ENCODE data around the gene AGPAT4. TPM values are rescaled to one million over a fixed set of nuclear protein-coding genes. Genes with fewer than 3 reads are reported as not detected.

AGPAT4 gene
- polyA plus RNA-seq, 3 donors: 6.4 to 15.8 (median 6.9) TPM

- no peak overlapping the region for H2AFZ ChIP-seq (ENCODE audit: insufficient read depth, low read depth, low read length, poor library complexity, severe bottlenecking)
- Mint-ChIP-seq H3K9me3 (peaks cover 0 to 3% (median 0%) of the 10 kb centered on the region in 7 donors), H3K4me1 (peaks cover 38% of the 10 kb centered on the region), H3K36me3 (peaks cover 81 to 90% of the 10 kb centered on the region in 2 donors), H3K27ac (peak overlapping the region in 6 of 7 donors; percentile 6 to 87 (median 57)), H3K4me3 (no peak overlapping the region), H3K27me3 (ENCODE audit: low read depth in 3 of 3) (peaks cover 0 to 1% (median 0%) of the 10 kb centered on the region in 3 donors)
- WGBS (ENCODE audit: insufficient coverage): no CpG with 5 or more reads among the region's 4 CpGs
- no peaks in the 10 kb centered on the region for H3K27me3 ChIP-seq (ENCODE audit: control insufficient read depth in 2 of 2, insufficient read depth in 2 of 2, low read length in 2 of 2)
- H3K79me2 ChIP-seq (ENCODE audit: insufficient read depth, low read length): no peaks in the 10 kb centered on the region
- H3K4me3 ChIP-seq (replicated peaks in 1 of 3; ENCODE audit: low read depth in 2 of 3, low read length in 3 of 3): no peak overlapping the region
- no peak overlapping the region for H3K4me2 ChIP-seq (replicated peaks; ENCODE audit: extremely low read depth, low read length, poor library complexity, severe bottlenecking)
- H3K9ac ChIP-seq (ENCODE audit: insufficient read depth, low read length, poor library complexity, severe bottlenecking): no peak overlapping the region
- intact Hi-C loops (cut with micrococcal nuclease): loop anchor here in 1 of 2 donors (10.0 kb wide), 1 partner anchor 164 kb away; the partner anchor contains the start of gene AGPAT4
- peaks cover 34 to 41% of the 10 kb centered on the region in 2 donors for H3K4me1 ChIP-seq (ENCODE audit: control insufficient read depth in 1 of 2, insufficient read depth in 2 of 2, low read length in 2 of 2)
- no peak for TF ChIP-seq CTCF (IDR thresholded peaks at IDR 0.05)
- peak; percentile 27 to 74 (median 33) for DNase-seq
- H3K27ac ChIP-seq (ENCODE audit: low read depth in 1 of 2, low read length in 2 of 2): peak overlapping the region in 1 of 2 donors; percentile 78
- H3K36me3 ChIP-seq (replicated peaks in 1 of 2; ENCODE audit: control insufficient read depth in 1 of 2, insufficient read depth in 2 of 2, low read length in 2 of 2): peaks cover 63 to 94% of the 10 kb centered on the region in 2 donors
- H3K9me3 ChIP-seq (replicated peaks in 1 of 2; ENCODE audit: control insufficient read depth in 1 of 2, insufficient read depth in 1 of 2, low read length in 2 of 2): no peaks in the 10 kb centered on the region
- H4K20me1 ChIP-seq (ENCODE audit: insufficient read depth, low read length): no peaks in the 10 kb centered on the region
Observed at GRCh38 chr6:161111261-161111660, 162.6 kb downstream of the AGPAT4 start.

- WGBS (ENCODE audit: insufficient coverage): 87% methylated on average over 7 of the region's 14 CpGs
- H2AFZ ChIP-seq (ENCODE audit: insufficient read depth, low read depth, low read length, poor library complexity, severe bottlenecking): no peak overlapping the region
- no peaks in the 10 kb centered on the region for H3K79me2 ChIP-seq (ENCODE audit: insufficient read depth, low read length)
- Mint-ChIP-seq H3K27ac (peak overlapping the region; percentile 39 to 96 (median 80)), H3K4me3 (no peak overlapping the region), H3K27me3 (ENCODE audit: low read depth in 3 of 3) (peaks cover 0 to 1% (median 0%) of the 10 kb centered on the region in 3 donors), H3K4me1 (peaks cover 35% of the 10 kb centered on the region), H3K9me3 (peaks cover 0 to 3% (median 0%) of the 10 kb centered on the region in 7 donors), H3K36me3 (peaks cover 80 to 89% of the 10 kb centered on the region in 2 donors)
- H3K4me2 ChIP-seq (replicated peaks; ENCODE audit: extremely low read depth, low read length, poor library complexity, severe bottlenecking): no peak overlapping the region
- peaks cover 62 to 94% of the 10 kb centered on the region in 2 donors for H3K36me3 ChIP-seq (replicated peaks in 1 of 2; ENCODE audit: control insufficient read depth in 1 of 2, insufficient read depth in 2 of 2, low read length in 2 of 2)
- H3K4me1 ChIP-seq (ENCODE audit: control insufficient read depth in 1 of 2, insufficient read depth in 2 of 2, low read length in 2 of 2): peaks cover 34 to 41% of the 10 kb centered on the region in 2 donors
- no peaks in the 10 kb centered on the region for H3K9me3 ChIP-seq (replicated peaks in 1 of 2; ENCODE audit: control insufficient read depth in 1 of 2, insufficient read depth in 1 of 2, low read length in 2 of 2)
- intact Hi-C loops (cut with micrococcal nuclease): loop anchor here in 1 of 2 donors (10.0 kb wide), 1 partner anchor 165 kb away; the partner anchor contains the start of gene AGPAT4
- no peaks in the 10 kb centered on the region for H4K20me1 ChIP-seq (ENCODE audit: insufficient read depth, low read length)
- no peak overlapping the region for H3K9ac ChIP-seq (ENCODE audit: insufficient read depth, low read length, poor library complexity, severe bottlenecking)
- no peak for TF ChIP-seq CTCF (IDR thresholded peaks at IDR 0.05)
- DNase-seq: peak in 1 of 3 donors; percentile 20
- H3K27ac ChIP-seq (ENCODE audit: low read depth in 1 of 2, low read length in 2 of 2): peak overlapping the region; percentile 29 to 78
- H3K27me3 ChIP-seq (ENCODE audit: control insufficient read depth in 2 of 2, insufficient read depth in 2 of 2, low read length in 2 of 2): no peaks in the 10 kb centered on the region
- no peak overlapping the region for H3K4me3 ChIP-seq (replicated peaks in 1 of 3; ENCODE audit: low read depth in 2 of 3, low read length in 3 of 3)
Observed at GRCh38 chr6:161110028-161110779, 163.7 kb downstream of the AGPAT4 start.
